GM18861 (cell line): ENCODE results near the gene ARID5B.

Experiments
- ATAC-seq: cut with Tn5 transposase; IDR thresholded peaks from one replicate; pipeline ENCODE4 v1.9.1; 2021; ENCODE audit not compliant: unreplicated experiment

The ARID5B gene

DNA sequence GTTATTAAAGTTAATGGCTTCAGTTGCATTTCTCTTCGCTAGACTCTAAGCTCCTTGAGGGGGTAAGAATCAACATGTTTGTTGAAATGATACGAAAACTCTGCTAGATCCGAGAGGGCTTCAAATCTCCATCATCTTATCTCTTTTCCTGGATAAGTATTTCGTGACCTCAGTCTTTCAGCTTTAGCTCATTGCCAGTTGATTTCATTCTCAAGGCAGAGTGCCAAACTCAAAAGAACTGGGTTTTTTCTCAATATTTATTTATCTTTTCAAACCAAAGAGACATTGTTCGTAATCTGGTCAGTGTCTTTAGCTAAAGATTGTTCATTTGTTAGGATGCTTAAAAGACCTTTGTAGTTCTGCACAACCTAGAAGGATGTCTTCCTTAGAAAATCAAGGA is 108.9 kb downstream of the ARID5B start:
- ATAC-seq, result no peak

DNA sequence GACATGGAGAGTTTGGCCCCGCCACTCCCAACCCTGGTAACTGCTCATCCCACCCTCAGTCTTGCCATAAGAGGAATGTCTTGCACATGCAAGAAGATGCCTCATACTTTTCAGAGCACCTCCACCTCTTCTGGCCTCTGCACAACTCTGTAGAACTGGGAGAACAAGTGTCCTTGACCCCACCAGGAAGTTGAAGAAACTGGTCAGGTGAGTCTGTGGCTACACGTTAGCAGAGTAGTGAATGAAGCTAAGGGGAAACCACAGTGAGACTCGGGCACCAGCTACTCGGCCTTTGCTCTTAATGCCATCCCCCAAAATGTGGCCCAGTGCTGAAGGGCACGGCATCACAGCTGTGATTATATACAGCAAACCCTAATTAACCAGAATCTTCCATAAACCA is 110.1 kb downstream of the ARID5B start:
- peak; percentile 54 for ATAC-seq

DNA sequence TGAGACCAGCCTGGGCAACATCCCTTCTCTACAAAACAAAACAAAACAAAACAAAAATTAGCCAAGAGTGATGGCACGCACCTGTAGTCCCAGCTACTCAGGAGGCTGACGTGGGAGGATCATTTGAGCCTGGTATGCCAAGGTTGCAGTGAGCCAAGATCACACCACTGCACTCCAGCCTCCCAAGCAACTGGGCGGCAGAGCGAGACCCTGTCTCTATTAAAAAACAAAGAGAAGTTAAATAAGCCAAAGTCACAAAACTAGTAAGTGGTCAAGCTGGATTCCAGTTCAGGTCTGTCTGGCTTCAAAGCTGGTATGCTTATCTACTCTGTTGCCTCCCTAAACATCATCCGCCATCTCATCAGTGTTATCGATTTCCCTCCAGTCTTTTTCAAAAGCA is 110.8 kb downstream of the ARID5B start:
- no peak for ATAC-seq

DNA sequence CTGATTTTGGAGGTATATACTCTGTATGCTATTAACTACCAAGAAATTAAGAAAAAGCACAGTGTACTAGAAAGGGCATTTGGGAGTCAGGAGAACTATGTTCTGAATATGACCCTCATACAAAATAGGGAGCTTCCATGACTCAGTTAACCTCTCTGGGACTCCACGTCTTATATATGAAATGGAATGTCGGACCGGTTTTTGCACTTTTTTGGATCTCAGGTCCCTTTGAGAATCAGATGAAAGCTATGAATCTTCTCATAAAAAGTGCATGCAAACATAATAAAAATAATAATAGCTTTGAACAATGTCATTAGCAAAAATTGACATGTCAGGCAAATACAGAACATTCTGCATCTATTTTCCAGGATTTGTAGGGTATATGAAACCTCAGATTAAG is 113.0 kb downstream of the ARID5B start:
- no peak for ATAC-seq

DNA sequence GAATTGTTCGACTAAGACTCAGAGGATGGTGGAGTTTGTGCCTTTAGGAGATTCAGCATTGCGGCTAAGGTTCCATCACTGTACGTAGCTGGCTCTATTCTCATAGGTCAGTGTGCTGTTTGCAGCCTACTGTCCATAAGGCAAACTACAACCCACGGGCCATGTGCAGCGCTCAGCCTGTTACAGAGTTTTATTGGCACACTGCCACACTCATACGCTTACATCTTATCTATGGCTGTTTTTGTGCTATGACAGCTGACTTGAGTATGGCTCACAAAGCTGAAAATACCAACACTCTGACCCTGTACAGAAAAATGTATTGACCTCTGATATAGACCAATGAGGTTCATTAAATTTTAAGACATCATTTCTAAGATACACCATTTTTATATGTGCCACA is 114.5 kb downstream of the ARID5B start:
- ATAC-seq, result no peak

DNA sequence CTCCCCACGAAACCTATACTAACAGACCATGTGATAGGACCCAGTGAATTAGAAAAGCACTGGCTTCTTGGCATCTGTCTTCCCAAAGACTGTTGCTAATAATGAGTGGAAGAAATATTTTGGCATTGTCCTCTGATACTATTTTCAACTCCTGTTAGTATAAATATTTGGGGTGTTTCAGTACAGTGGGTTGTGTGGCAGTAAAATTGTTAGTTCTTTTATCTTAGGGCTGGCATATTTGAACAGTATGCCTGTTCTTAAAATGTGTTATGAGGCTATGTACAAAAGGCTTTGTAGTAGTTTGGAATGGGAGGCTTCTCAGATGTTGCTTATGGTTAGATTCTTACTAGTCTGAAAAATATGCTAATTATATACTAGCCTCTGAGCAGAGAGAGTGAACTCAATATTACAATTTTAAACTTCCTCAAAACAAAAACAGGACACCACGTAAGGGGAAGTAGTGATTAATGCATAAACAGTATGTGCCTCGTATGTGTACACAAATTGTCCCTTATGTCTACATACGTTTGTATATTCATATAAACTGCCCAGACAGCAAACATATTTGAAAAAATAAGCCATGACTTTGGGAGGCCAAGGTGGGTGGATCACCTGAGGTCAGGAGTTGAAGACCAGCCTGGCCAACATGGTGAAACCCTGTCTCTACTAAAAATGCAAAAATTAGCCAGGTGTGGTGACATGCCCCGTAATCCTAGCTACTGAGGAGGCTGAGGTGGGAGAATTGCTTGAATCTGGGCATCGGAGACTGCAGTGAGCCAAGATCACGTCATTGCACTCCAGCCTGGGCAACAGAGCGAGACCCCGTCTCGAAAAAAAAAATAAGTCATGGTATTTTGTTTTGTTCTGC is 115.4 kb downstream of the ARID5B start:
- ATAC-seq, result peak; percentile 58

DNA sequence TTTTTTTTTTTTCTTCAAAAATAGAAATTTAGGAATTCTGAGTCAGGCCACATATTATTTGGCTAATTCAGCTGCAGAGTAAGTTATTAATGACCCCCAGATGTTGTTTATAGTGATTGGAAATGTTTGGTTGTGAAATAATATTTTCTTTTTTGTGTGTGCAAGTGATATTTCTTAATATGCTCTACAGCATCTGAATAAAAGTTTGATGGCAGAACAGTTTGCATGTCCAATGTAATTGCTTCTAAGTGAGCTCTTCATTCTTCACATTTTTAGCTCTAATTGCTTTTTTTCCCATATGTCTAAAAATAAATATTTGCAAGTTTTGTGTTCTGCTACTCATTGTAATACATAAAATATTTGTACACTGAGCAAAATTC is 116.0 kb downstream of the ARID5B start:
- no peak for ATAC-seq

DNA sequence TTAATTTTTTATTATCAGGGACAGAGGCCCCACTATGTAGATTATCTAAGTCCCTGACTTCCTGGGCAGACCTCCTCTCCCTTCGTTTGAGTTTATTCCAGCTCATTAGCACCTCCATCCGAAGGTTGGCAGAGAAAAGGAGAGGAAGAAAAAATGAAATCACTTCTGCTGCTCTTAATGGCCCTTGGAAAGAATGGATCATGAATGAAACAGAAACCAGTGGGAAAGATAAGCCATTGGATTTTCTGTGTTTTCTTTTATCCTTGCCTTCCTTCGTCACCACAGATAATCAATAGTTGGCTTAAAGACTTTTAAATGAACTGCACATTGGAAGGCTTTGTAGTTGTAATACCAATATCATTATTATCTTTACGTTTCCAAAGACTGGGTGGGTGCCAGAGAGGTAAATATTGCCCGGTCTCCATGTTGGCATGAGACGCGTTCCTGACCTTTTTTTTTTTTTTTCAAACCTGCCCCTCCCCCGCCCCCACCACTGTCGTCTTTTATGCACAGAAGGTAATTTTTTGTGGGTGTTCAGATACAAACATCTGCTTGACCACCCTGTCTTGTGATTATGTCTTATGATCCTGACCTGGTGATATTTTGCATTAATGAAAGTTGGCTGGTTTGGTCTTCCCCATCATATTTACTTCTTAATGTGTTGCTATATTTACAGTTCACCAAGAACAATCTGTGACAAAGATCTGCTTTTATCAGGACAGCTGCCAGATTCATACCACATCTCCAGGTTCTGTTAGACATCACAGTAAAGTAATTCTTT is 116.8 kb downstream of the ARID5B start:
- ATAC-seq, result peak; percentile 25

DNA sequence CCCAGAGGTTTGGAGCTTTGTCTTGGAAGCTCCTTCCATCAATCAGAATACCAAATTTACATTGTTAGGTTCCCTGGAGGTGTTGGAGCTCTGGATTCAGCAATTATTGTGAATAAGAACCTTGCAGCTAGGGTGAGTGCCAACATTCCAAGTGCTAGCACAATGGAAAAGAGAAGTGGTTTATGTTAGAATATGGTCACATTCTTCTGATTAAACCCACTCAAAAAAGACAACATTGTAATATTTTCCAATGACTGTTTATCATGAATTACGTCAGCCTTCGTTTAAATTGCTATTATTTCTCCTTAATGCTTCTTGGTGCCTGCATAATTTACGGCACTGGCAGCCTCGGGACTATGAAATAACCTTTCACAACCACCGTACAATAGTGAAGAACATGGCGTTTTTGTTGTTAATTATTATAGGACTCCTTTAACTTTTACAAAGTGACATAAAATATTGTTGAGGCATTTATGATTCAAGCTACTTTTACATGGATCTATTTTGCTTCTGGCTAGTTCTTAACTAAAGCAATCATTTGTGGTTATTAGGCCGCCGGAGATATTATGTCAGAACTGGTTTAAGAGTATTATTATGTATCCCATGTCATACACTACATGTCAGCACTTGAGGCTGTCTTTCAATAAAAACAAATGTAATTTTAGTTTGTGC is 117.7 kb downstream of the ARID5B start:
- ATAC-seq, result no peak

DNA sequence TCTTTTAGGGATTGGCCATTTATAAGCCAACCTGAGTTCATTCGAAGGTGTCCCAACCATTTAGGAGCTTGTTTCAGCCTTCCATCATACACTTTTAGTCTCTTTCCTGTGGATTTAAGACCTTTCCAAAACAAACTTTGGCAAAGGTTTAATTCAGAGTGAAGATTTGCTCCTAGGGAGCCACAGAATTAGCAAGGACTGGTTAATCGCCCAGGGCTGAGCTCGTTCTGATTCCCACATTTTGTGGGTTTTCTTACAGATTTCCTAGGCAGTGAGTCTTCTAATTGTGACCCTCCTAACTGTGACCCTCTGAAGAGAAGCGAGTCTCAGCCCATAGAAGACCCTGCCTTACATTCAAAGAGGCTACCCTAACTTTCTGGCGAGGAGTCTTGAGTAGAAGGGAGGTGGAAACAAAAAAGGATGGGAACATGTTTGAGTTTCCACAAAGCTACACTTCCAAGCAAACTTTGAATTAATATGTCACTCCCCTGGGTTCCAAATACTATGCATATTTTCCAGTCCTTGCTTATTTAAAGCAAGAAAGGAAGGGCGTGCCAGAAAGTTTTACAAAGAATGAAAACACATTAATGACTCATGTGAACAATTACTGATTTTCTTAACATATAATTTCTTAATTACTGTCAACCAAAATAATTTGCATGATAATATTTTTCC is 118.3 kb downstream of the ARID5B start:
- ATAC-seq, result no peak

DNA sequence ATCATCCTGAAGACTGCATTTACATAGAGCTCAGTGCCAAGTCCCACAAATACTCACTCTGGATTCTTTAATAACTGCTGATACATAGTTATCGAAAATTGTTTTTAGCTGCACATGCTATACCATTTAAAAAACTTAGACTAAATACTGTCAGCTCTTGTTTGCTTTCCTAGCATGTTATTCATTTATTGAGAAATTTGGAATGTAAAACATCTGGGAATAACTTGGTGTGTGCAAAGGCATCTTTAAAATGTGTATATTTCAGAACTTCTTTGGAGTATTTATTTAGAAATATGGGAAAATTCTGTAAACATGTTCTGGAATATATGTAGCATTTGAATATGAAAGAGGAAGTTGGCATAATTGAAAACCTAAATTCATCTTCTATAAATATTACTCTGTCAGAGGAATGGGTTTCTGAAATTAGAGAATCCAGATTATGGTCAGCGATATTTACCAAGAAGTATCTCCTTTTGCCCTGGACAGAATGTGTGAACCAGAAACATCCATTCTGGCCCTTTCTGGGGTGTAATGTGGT is 119.7 kb downstream of the ARID5B start:
- ATAC-seq, result no peak

DNA sequence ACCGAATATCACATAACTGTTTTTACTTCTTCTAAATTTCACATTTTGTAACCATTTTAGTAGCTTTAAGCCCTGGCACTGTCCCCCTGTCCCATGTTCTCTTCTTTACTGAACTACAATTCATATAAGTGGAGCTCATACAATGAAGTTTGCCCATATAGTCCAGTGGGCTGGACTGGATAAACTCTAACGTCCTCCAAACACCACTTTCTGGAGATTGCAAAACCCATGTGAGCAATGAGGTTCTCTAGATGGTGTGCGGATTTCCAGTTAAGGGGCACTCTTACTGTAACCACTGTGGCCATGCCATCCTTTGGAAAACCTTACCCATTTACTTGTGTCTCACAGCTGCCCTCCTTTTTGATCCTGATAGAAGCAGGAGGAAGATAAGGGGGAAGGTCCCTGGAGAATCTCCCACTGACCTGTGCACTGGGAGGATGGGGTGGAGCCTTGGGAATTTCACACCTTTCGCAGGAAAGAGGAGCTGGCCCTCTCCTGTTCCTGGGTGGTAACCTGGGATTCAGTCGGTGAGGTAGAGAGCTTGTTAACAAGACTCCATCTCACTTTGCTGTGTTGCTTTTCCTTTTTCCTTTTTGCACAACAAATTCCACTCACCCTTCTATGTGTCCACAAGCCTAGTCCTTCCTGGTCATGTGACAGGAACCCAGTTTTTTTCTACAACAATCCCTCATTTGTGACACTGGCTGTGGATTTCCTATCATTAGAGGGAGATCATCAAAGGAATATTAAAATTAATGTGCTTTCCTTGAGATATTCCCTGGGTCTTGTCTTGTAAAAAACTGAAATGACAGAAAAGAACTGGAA is 120.7 kb downstream of the ARID5B start:
- no peak for ATAC-seq

DNA sequence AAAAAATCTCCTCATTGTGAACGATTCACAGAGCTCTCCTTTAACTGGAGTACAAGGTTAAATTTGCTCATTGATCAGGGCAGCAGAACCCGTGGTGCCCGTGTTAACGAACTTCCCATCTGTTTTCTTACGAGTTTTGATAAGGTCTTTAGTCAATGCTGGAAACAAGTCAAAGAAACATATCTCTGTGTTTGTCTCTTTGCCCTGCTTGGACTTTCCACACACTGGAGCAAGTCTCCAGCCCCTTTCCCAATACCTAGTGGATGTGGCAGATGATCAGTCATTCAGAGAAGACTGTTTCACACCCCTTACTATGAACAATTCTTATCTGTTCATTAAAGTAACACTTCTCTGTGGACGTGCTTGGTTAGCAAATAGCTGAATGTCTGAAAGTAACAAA is 121.3 kb downstream of the ARID5B start:
- ATAC-seq, result no peak

DNA sequence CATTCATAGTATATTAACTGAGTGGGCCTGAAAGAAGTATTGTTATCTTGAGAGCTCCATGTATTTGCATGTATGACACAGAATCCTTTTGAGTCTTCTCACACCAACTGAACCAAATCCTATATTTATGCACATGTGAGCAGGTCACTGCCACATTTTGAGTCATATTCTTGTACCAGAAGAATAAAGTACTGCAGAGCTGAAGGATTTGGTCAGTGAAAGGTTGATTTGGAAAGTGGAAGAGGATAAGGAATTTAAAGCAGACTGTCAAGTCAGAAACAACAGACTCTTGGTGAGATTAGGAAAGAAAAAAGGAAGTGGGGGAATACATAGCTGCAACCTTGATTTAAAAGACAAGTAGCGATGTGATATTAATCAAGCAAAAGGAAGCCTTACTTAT is 121.8 kb downstream of the ARID5B start:
- ATAC-seq, result no peak

DNA sequence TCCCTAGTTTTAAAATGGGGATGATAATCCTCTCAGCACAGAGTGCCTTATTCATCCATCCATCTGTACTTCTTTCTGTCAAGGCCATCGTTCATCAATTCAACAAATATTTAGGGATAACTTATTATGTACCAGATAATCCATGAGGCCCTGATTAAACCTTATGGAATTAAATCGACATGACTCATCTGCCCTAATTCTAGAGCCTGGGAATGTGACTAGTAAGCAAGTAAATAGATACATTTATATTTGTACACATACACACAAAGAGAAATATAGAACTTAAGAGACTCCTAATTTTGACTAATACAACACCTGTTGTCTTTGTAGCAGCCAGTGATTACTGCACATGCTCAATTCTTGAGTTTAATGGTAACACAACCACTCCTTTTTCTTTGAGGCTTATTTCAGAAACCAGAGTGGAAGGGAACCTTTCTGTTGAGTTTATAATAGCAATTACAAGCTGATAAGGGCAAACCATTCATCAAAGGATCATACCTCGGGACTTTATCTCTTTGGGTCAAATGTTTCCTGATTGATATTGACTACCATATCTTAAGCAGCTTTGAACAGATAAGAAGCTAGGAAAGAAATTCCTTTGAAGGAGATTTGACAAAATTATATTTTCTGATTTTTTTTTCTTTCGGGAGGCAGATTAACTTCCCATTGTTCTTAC is 122.7 kb downstream of the ARID5B start:
- ATAC-seq, result no peak

DNA sequence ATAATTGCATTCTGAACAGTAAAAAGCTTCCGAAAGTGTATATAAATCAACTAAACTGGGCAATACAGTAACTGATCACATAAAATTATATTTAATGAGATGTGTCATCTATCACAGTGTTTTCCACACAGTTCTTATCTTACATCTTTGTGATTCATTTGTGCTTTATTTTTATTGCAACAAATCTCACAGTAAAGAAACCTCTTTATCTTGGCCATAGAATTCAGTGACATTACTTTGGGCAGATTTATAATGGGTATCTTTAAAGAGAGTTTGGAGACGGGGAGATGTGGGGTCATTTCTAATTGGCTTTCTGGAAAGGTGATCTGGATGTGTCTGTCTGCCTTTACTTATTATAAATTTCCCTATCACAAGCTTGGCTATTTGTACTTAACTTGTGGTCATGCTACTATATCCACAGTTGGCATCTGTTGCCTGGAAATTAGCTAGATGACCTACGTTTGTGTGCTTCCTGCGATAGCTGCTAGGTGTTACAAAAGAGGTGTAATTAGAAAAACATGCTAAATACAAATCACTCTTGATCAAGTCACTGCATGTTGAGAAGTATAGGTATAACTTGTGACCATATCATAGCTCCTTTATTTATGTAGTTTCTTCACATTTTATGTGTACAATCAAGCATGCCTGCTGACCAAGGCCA is 123.8 kb downstream of the ARID5B start:
- ATAC-seq, result no peak

DNA sequence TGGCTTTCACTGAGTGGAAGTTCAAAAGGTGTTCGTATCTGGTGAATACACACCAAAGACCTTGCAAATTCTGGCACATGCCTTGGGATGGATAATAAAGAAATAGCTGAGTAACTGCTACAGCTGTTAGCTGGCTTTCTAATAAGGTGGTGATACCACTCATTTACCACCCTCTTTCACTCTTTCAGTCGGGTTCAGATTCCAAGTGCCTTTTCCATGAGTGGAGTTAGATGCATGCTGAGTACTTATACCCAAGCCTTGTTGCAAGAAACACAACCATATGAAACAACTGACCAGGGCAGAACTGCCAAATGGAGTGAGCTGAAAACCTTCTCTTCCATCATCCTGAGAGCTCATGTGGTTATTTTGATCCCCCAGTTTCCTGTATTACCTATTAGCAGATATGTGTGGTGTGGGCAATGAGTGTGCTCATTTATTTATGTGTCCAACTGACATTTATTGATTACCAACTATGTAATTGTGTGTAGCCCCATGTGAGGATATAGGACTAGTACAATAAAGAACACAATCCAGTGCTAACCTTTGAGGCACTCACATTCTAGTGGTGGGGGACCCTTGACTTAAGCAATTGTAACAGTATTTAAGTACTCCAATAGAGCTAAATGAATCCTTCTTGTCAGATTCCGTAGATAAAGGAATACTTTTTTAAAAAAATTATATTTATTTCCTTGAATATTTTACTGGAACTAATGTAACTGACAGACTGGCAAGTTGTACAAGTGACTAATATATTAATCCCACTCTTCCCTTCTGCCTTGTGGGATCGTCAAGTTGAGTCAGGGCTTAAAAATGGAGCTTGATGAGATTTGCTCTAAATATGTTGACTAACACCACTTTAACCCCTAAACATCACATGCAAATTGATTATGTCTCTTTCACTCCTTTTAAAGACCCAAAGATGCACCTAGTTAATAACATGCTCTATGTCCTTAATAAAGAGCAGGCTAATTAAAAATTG is 124.7 kb downstream of the ARID5B start:
- no peak for ATAC-seq
